GM12878 (cell line): ENCODE measurements around the gene EMC6.

Source experiments
- ASH2L ChIP-seq: fragments of 300-600, 200-600 bp; sonication (generic); IDR thresholded peaks from 2 replicates; pipeline ENCODE4 v1.6.1; 2017; ENCODE audit warnings: low read depth, mild to moderate bottlenecking, borderline replicate concordance
- CTCF ChIP-seq, 3 experiments: IDR thresholded peaks in 2 of 3; conservative IDR thresholded peaks in 1 of 3; 2 replicates each; pipeline ENCODE4 v1.5.1; 2011; ENCODE audit warnings: low read depth in 3 of 3, low read length in 3 of 3, mild to moderate bottlenecking in 3 of 3, control low read depth in 2 of 3, moderate library complexity in 2 of 3, inconsistent platforms in 1 of 3, mixed read lengths in 1 of 3; ENCODE audit not compliant: control insufficient read depth in 2 of 3, insufficient read depth in 1 of 3; ENCODE audit errors: extremely low read depth in 1 of 3
- EGR1 ChIP-seq, 2 experiments: IDR thresholded peaks; 1 replicate in 1 of 2; 2 replicates in 1 of 2; pipeline ENCODE4 v1.6.1; 2011 to 2012; ENCODE audit warnings: low read depth in 2 of 2, low read length in 2 of 2, borderline replicate concordance in 1 of 2, mild to moderate bottlenecking in 1 of 2, moderate library complexity in 1 of 2
- EP300 ChIP-seq, 2 experiments: fragments of 150-350 bp in 1 of 2; IDR thresholded peaks; 2 replicates each; pipeline ENCODE4 v1.6.1; 2011 to 2012; ENCODE audit warnings: low read depth in 2 of 2, low read length in 2 of 2, borderline replicate concordance in 1 of 2, improper control_type of control experiment in 1 of 2, inconsistent platforms in 1 of 2; ENCODE audit not compliant: control insufficient read depth in 1 of 2
- MYB ChIP-seq: fragments of 150-350 bp; IDR thresholded peaks from 2 replicates; pipeline ENCODE4 v1.6.1; 2014; ENCODE audit warnings: mild to moderate bottlenecking, low read depth, low read length, borderline replicate concordance
- NFYB ChIP-seq: IDR thresholded peaks from 2 replicates; pipeline ENCODE4 v1.6.1; 2011; ENCODE audit warnings: low read depth, mild to moderate bottlenecking, low read length, improper control_type of control experiment, moderate library complexity; ENCODE audit not compliant: insufficient read depth
- NR2C2 ChIP-seq: IDR thresholded peaks from 2 replicates; pipeline ENCODE4 v1.6.1; 2011; ENCODE audit warnings: borderline replicate concordance, low read depth; ENCODE audit not compliant: control insufficient read depth, insufficient read length
- PKNOX1 ChIP-seq: fragments of 450-650 bp; IDR thresholded peaks from 2 replicates; pipeline ENCODE4 v1.6.1; 2016; ENCODE audit warnings: mild to moderate bottlenecking
- POLR2A ChIP-seq: IDR thresholded peaks from 2 replicates; pipeline ENCODE4 v1.6.1; 2011; ENCODE audit warnings: low read depth, mild to moderate bottlenecking, low read length
- POLR2AphosphoS5 ChIP-seq: IDR thresholded peaks from 2 replicates; pipeline ENCODE4 v1.6.1; 2011; ENCODE audit warnings: mild to moderate bottlenecking, low read length, inconsistent platforms
- SIN3A ChIP-seq: IDR thresholded peaks from 2 replicates; pipeline ENCODE4 v1.6.1; 2012; ENCODE audit warnings: low read depth, low read length, improper control_type of control experiment
- ZNF592 ChIP-seq: fragments of 450-650 bp; IDR thresholded peaks from 2 replicates; pipeline ENCODE4 v1.6.1; 2017; ENCODE audit warnings: mild to moderate bottlenecking, moderate library complexity

- TF ChIP-seq PKNOX1: no peak
- TF ChIP-seq ASH2L: no peak
- TF ChIP-seq EP300 (IDR thresholded peaks at IDR 0.05; ENCODE audit: borderline replicate concordance in 1 of 2, control insufficient read depth in 1 of 2, low read depth in 2 of 2, low read length in 2 of 2): no peak
- TF ChIP-seq CTCF (IDR thresholded peaks at IDR 0.05 in 2 of 3, conservative IDR thresholded peaks at IDR 0.05 in 1 of 3; ENCODE audit: control insufficient read depth in 2 of 3, extremely low read depth in 1 of 3, insufficient read depth in 1 of 3, low read depth in 3 of 3, low read length in 3 of 3): no peak
- no peak for TF ChIP-seq MYB
- TF ChIP-seq NR2C2: no peak
- no peak for TF ChIP-seq NFYB
- peak; percentile 11; the same call in 1 of the 2 replicates for TF ChIP-seq POLR2A
- TF ChIP-seq SIN3A: no peak
- TF ChIP-seq ZNF592: no peak
- no peak for TF ChIP-seq EGR1 (IDR thresholded peaks at IDR 0.05; ENCODE audit: borderline replicate concordance in 1 of 2, low read depth in 2 of 2, low read length in 2 of 2)
- TF ChIP-seq POLR2AphosphoS5: no peak
Observed at GRCh38 chr17:3657588-3657869, 11.1 kb upstream of the EMC6 start.
